ENCODE results near the gene RGS1. TPM values are rescaled to one million over a fixed set of nuclear protein-coding genes. Genes with fewer than 3 reads are reported as not detected.
A peak's percentile ranks its signal among the peaks of the same experiment; 100 is the strongest.
"Not testable (repeated sequence)": the region's sequence is repeated elsewhere in the genome, so short reads cannot be mapped to it uniquely, and the experiment has no call there.

RGS1 gene, protein sequence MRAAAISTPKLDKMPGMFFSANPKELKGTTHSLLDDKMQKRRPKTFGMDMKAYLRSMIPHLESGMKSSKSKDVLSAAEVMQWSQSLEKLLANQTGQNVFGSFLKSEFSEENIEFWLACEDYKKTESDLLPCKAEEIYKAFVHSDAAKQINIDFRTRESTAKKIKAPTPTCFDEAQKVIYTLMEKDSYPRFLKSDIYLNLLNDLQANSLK
- total RNA-seq = 10 to 100 TPM; 25.8 to 30.7 TPM

DNA sequence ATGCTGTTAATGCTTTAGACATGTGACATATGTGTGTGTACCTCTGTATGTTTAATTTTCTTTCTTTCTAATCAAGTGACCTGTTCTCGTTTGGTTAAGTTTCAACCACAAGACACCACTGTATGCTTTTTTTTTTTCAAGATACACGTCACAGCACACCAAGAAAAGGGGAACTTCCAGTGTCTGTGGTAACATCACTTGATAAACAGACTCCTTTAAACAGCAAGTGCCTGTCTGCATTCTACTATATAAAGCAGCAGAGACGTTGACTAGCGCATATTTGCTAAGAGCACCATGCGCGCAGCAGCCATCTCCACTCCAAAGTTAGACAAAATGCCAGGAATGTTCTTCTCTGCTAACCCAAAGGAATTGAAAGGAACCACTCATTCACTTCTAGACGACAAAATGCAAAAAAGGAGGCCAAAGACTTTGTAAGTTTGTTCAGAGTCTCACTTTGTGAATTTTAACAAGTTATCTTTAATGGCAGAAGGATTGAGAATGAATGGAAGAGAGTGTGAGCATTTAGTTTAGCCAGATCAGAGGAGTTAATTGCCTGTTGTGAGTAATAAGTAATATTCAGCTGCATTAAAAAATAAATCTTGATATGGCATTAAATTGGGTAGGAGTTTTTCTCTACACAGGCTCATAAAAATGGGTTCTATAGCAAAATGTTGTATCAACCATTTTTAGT is at the start of gene RGS1:
TSS of gene RGS1 (plus strand) at position 275 of the 691 bp plus-strand sequence. CDS start at position 295, 20 bp downstream.
- Mint-ChIP-seq H3K27ac (peak within 1 kb of the TSS; percentile 89), H3K4me1 (ENCODE audit: low read depth) (peaks cover 83% of the 10 kb centered on the region)
- ATAC-seq (replicated peaks in 1 of 2) = peak; percentile 93 to 94

DNA sequence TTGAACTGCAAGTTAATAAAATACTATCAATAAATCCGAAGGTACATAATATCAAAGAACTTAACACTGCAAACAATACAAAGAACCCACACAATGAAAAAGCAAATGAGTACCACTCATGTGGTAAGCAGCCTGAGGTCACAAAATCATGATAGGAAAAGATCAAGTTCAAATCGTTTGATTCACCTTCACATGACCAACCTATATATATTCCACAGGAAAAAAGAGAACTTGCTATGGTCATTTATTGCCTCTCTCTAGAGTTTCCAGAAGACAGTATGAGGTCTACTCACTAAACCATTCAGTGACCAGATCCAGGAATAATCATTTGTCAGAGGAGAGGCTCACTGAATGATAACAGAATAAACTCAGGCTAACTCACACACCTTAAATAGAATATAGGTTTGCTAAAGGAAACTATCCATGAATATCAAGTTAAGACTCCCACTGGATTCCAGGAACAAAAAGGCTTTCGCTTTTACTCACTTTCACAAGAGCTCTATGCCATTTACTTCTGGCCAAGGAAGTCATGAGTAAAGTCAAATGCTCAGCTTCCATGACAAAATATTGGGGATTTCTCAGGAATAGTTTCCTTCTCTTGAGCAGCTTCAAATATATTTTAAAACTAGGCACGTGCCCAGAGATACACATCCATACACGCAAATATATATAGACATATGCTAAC is 48.3 kb upstream of the RGS1 start:
- ATAC-seq (replicated peaks in 1 of 2) = no peak
- Mint-ChIP-seq H3K27ac (no peak overlapping the region), H3K4me1 (ENCODE audit: low read depth) (peaks cover 31% of the 10 kb centered on the region), H3K4me3 (no peak overlapping the region), H3K27me3 (ENCODE audit: low read depth) (peaks cover 8% of the 10 kb centered on the region), H3K36me3 (ENCODE audit: insufficient read depth in 2 of 2) (peaks cover 0 to 5% of the 10 kb centered on the region in 2 donors), H3K9me3 (peaks cover 0 to 4% of the 10 kb centered on the region in 2 donors)
- DNase-seq = no peak

More for the DNA sequence above, at the start of gene RGS1:
- peaks cover 11 to 25% of the 10 kb centered on the region in 2 donors for H3K36me3 Mint-ChIP-seq (ENCODE audit: insufficient read depth in 2 of 2)
- peaks cover 0 to 1% of the 10 kb centered on the region in 2 donors for H3K9me3 Mint-ChIP-seq
- peak within 1 kb of the TSS; percentile 92 to 95 for H3K4me3 Mint-ChIP-seq
- peak; percentile 51 to 52 for DNase-seq
- H3K27me3 Mint-ChIP-seq (ENCODE audit: low read depth) = no peaks in the 10 kb centered on the region

DNA sequence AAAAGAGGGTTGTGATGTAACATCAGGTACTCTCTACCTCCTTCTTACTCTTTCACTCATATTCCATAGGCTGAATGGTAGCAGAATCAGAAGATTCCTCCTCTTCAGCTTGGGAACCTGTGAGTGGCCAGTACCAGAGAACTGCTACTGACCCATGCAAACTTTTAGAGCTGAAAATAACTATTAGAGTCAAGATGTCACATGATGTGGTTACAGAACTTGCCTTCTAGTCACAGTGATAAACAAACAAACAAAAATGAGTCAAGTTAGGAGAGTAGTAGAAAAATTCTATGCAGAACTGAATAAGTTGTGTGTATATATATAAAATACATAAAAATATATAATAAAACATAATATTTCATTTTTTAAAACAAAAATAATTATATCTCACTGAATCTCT is 47.6 kb upstream of the RGS1 start:
- H3K4me3 Mint-ChIP-seq = no peak overlapping the region
- DNase-seq (no peak), ATAC-seq (replicated peaks in 1 of 2) (no peak)
- H3K27ac Mint-ChIP-seq = no peak overlapping the region
- H3K9me3 Mint-ChIP-seq = peaks cover 0 to 4% of the 10 kb centered on the region in 2 donors
- H3K27me3 Mint-ChIP-seq (ENCODE audit: low read depth) = peaks cover 8% of the 10 kb centered on the region
- peaks cover 2 to 7% of the 10 kb centered on the region in 2 donors for H3K36me3 Mint-ChIP-seq (ENCODE audit: insufficient read depth in 2 of 2)
- H3K4me1 Mint-ChIP-seq (ENCODE audit: low read depth) = peaks cover 29% of the 10 kb centered on the region

DNA sequence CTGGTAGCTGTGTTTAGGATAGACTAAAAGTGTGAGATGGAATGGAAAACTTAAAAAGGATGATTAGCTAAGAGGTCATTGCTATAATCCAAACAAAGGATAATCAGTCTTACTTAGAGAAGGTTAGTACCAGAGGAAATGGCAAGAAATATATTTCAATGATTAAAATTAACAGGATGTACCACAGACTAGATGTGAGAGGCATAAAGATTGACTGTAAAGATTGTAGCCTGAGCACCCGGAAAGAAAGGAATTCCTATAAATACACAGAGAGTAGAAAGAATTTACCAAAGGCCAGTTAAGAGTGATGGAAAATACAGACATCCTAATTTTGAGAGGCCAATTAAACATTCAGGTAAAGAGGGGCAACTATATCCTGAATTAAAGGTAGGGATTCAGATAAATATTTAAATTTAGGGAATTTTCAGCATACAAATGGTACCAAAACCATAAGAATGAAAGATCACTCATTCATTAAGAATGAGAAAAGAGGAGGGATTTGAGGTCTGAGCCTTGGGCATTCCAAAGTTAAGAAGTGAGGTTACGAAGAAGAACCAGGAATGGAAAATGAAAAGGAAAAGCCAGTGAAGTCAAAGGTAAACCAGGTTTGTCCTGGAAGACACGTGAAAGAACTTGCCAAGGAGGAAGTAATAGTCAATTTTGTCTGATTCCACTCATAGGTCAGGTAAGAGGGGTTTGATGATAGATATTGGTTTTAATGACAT is 46.4 kb upstream of the RGS1 start:
- ATAC-seq (replicated peaks in 1 of 2) = no peak
- peak overlapping the region; percentile 16 for H3K27ac Mint-ChIP-seq
- H3K36me3 Mint-ChIP-seq (ENCODE audit: insufficient read depth in 2 of 2) = peaks cover 2 to 7% of the 10 kb centered on the region in 2 donors
- H3K9me3 Mint-ChIP-seq = peaks cover 0 to 4% of the 10 kb centered on the region in 2 donors
- peaks cover 29% of the 10 kb centered on the region for H3K4me1 Mint-ChIP-seq (ENCODE audit: low read depth)
- peak overlapping the region in 1 of 2 donors; percentile 41 for H3K4me3 Mint-ChIP-seq
- DNase-seq = no peak
- H3K27me3 Mint-ChIP-seq (ENCODE audit: low read depth) = peaks cover 8% of the 10 kb centered on the region

DNA sequence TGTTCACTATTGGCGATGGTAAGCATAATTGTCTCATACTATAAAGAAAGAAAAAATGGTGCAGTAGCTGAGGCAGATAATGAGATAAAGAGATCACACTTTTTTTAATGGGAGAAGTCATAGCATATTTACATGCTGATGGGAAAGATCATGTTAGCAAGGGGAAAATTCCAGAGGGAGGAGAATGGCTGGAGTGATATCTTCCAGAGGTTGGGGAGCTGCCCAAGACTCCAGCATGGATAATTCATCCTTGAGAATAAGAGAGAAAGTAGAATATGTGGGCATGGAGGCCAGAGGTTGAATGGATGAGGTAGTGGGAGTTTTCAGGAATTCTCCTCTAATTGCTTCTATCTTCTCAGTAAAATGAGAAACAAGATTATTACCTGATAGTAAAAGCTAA is 45.8 kb upstream of the RGS1 start:
- Mint-ChIP-seq H3K27ac (no peak overlapping the region), H3K4me1 (ENCODE audit: low read depth) (peaks cover 29% of the 10 kb centered on the region), H3K36me3 (ENCODE audit: insufficient read depth in 2 of 2) (peaks cover 2 to 7% of the 10 kb centered on the region in 2 donors), H3K9me3 (peaks cover 0 to 4% of the 10 kb centered on the region in 2 donors), H3K4me3 (peak overlapping the region in 1 of 2 donors; percentile 41), H3K27me3 (ENCODE audit: low read depth) (peaks cover 8% of the 10 kb centered on the region)
- DNase-seq (no peak), ATAC-seq (replicated peaks in 1 of 2) (no peak)

DNA sequence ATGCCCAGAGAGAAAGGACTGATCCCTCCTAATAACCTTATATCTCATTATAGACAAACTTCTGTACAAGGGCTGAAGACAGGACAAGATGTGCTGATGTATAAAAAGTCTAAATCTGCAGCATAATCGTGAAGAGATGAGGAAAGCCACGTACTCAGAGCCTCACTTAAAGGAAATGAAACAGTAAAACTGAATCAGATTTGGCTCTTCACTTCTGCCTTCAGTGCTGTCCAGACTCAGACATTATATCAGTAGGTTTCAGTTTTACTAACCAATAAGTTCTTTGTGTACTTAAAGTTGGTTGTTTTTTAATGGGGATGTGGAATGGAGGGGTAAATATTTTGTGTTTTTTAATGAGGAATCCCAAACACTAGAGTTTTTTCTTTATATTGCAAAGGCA is 45.3 kb upstream of the RGS1 start:
- DNase-seq = no peak
- Mint-ChIP-seq H3K4me3 (peak overlapping the region; percentile 34 to 41), H3K36me3 (ENCODE audit: insufficient read depth in 2 of 2) (peaks cover 2 to 7% of the 10 kb centered on the region in 2 donors), H3K9me3 (peaks cover 0 to 4% of the 10 kb centered on the region in 2 donors), H3K27ac (peak overlapping the region; percentile 20), H3K27me3 (ENCODE audit: low read depth) (peaks cover 8% of the 10 kb centered on the region), H3K4me1 (ENCODE audit: low read depth) (peaks cover 29% of the 10 kb centered on the region)
- peak; percentile 55 to 76 for ATAC-seq (replicated peaks in 1 of 2)

DNA sequence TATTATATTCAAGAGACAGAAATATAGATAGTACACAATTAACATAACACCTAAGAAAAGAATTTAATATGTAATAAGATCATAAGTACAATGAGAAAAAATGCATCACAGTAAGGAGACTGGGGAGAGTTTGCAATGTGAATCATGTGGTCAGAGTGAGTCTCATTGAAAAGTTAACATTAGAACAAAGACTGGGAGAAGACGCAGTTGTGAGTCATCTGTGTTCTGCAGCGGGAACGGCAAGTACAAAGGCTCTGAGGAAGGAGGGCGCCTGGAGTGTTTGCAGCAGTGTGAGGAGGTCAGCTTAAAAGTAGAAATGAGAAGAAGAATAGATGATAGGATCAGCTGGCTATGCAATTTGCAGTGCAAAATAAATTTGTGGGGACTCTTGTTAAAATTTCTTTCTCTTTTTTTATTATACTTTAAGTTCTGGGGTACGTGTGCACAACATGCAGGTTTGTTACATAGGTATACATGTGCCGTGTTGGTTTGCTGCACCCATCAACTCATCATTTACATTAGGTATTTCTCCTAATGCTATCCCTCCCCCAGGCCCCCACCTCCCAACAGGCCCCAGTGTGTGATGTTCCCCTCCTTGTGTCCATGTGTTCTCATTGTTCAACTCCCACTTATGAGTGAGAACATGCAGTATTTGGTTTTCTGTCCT is 44.4 kb upstream of the RGS1 start:
- not testable (repeated sequence) for H3K9me3 Mint-ChIP-seq; H3K36me3 Mint-ChIP-seq (ENCODE audit: insufficient read depth in 2 of 2); H3K27ac Mint-ChIP-seq; H3K27me3 Mint-ChIP-seq (ENCODE audit: low read depth)
- Mint-ChIP-seq H3K4me3 (peak overlapping the region in 1 of 2 donors; percentile 13), H3K4me1 (ENCODE audit: low read depth) (peaks cover 32% of the 10 kb centered on the region)
- peak; percentile 38 to 60 for DNase-seq
- peak; percentile 97 for ATAC-seq (replicated peaks in 1 of 2)

DNA sequence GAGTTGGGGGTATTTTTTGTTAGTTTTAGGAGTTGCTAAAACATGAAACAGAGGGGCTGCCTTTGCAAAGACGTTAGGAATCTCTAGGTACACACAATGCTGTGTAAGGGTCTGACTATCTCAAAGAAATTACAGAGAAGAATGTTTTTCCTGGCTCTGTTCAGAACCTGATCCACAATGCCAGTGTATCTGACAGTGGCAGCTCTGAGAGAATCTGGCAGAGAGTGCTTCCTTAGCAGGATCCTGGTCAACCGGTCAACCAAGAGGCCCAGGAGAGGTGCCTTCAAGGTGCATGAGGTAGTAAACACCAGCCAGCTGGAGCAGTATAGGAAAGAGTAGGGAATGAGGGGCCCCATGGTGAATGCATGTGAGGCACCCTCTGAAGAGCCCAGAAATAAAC is 40.9 kb upstream of the RGS1 start:
- DNase-seq (no peak), ATAC-seq (replicated peaks in 1 of 2) (no peak)
- peaks cover 3 to 9% of the 10 kb centered on the region in 2 donors for H3K36me3 Mint-ChIP-seq (ENCODE audit: insufficient read depth in 2 of 2)
- no peak overlapping the region for H3K27ac Mint-ChIP-seq
- H3K4me3 Mint-ChIP-seq = no peak overlapping the region
- H3K9me3 Mint-ChIP-seq = peaks cover 2 to 6% of the 10 kb centered on the region in 2 donors
- peaks cover 52% of the 10 kb centered on the region for H3K4me1 Mint-ChIP-seq (ENCODE audit: low read depth)
- H3K27me3 Mint-ChIP-seq (ENCODE audit: low read depth) = peaks cover under 1% of the 10 kb centered on the region

DNA sequence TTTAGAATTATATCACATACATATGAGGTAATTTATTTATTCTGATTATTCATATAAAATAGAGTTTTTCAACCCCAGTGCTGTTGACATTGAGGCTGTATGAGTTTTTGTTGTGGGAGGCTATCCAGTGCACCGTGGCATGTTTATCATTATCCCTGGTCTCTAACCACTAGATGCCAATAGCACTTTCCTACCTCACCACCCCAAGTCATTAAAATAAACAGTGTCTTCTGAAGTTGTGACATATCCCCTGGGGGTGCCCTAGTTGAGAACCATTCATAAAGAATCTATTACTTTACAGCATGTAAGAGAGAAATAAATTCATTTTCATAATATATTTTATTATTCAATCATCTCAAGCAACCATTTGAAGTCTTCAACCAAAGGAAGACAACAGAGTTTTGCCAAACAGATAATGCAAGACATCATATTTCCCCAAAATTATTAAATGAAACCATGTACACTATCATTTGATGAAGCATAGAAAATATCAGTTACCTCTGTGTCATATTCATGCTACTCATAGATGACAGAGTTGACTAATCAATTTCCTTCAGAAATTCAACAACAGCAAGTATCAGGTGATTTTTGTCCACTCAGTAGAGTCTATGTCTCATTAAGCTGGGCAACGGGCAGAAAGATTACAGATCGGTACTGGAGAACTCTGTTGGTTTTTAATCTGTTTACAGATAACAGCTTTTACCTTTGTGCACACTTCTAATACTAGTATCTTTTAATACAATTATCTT is 39.5 kb upstream of the RGS1 start:
- Mint-ChIP-seq H3K27me3 (ENCODE audit: low read depth) (no peaks in the 10 kb centered on the region), H3K4me1 (ENCODE audit: low read depth) (peaks cover 48% of the 10 kb centered on the region), H3K4me3 (peak overlapping the region in 1 of 2 donors; percentile 40), H3K36me3 (ENCODE audit: insufficient read depth in 2 of 2) (peaks cover 3 to 7% of the 10 kb centered on the region in 2 donors), H3K27ac (no peak overlapping the region), H3K9me3 (peaks cover 2 to 4% of the 10 kb centered on the region in 2 donors)
- ATAC-seq (replicated peaks in 1 of 2) (peak; percentile 61 to 70), DNase-seq (no peak)

DNA sequence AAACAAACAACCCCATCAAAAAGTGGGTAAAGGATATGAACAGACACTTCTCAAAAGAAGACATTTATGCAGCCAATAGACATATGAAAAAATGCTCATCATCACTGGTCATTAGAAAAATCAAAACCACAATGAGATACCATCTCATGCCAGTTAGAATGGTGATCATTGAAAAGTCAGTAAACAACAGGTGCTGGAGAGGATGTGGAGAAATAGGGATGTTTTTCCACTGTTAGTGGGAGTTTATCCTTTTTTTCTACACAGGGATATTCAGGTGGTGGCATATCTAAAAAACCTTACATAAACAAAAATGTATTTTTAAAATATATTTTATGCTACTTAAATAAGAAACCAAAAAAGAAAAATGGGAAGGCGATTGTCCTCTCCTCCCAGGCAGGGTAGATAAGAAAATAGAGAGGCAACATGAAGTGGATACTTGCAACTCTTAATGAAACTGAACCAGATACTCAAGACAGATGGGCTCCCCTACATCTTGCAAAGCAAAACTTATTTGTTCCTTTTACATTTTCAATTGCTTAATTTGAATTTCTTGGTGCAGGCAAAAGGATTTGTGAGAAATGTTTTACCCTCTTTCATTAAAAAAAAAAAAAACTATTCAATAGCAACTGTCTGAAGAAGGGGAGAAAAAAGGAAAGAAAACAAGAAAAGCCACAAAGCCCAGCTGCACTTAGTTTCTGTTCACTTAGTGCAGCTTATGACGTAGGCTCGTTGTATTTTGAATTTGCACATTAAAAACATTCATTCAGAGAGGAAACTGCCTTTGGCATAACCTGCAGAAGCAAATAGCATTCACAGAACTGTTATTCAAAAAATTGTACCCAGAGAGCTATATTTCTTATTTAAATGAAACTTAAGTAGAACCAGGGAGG is 36.9 kb upstream of the RGS1 start:
- ATAC-seq (replicated peaks in 1 of 2) (peak; percentile 78 to 82), DNase-seq (no peak)
- H3K4me3 Mint-ChIP-seq = peak overlapping the region; percentile 68 to 84
- H3K9me3 Mint-ChIP-seq = peaks cover 2% of the 10 kb centered on the region in 2 donors
- peaks cover 1 to 2% of the 10 kb centered on the region in 2 donors for H3K36me3 Mint-ChIP-seq (ENCODE audit: insufficient read depth in 2 of 2)
- H3K27ac Mint-ChIP-seq = peak overlapping the region; percentile 93
- peaks cover 66% of the 10 kb centered on the region for H3K4me1 Mint-ChIP-seq (ENCODE audit: low read depth)
- H3K27me3 Mint-ChIP-seq (ENCODE audit: low read depth) = no peaks in the 10 kb centered on the region

Measured in activated T-cell treated with anti-CD3 and anti-CD28 coated beads, Interleukin-2, amount 50 U/mL, for 72 hours (primary cell).